GM10248 (cell line): Measurements from ENCODE around the gene EOLA1.

ENCODE experiments used
- CTCF ChIA-PET: fragments of 300-600 bp; sonication (Branson Sonifier 250); formaldehyde crosslinking; extraction: SDS; loops from one replicate; lab custom pipeline; 2021; ENCODE audit warnings: antibody characterized with exemption; lab: Yijun Ruan, JAX
- POLR2A ChIA-PET: fragments of 350-650 bp; sonication (Branson Sonifier 250); formaldehyde crosslinking; extraction: SDS; loops from one replicate; lab custom pipeline; 2020; ENCODE audit warnings: antibody characterized with exemption; lab: Yijun Ruan, JAX
- DNase-seq: peaks from one replicate; pipeline ENCODE4 v3.0.0; 2012; ENCODE audit errors: extremely low spot score
- TF ChIP-seq, protein P1 (sequence below): IDR thresholded peaks from 2 replicates; pipeline ENCODE4 v1.5.1; 2012; ENCODE audit warnings: mild to moderate bottlenecking, low read depth; ENCODE audit errors: extremely low read depth, missing control alignments, control extremely low read depth

The EOLA1 gene

DNA sequence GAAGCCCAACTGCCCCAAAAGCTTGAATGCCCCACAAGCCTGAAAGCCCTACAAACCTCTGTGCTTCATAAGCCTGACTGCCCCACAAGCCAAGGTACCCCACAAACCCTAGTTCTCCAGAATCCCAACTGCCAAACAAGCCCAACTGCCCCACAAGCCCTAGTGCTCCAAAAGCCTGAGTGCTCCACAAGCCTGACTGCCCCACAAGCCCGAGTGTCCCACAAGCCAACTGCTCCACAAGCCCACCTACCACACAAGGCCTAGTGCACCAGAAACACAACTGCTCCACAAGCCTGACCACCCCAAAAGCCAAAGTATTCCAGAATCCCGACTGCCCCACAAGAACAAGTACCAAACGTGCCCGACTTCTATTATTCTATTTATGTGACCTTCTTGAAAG, 22.5 kb downstream of the EOLA1 start:
- POLR2A ChIA-PET = no interaction called here
- CTCF ChIA-PET = no interaction called here
- DNase-seq = no peak
- TF ChIP-seq, protein P1, sequence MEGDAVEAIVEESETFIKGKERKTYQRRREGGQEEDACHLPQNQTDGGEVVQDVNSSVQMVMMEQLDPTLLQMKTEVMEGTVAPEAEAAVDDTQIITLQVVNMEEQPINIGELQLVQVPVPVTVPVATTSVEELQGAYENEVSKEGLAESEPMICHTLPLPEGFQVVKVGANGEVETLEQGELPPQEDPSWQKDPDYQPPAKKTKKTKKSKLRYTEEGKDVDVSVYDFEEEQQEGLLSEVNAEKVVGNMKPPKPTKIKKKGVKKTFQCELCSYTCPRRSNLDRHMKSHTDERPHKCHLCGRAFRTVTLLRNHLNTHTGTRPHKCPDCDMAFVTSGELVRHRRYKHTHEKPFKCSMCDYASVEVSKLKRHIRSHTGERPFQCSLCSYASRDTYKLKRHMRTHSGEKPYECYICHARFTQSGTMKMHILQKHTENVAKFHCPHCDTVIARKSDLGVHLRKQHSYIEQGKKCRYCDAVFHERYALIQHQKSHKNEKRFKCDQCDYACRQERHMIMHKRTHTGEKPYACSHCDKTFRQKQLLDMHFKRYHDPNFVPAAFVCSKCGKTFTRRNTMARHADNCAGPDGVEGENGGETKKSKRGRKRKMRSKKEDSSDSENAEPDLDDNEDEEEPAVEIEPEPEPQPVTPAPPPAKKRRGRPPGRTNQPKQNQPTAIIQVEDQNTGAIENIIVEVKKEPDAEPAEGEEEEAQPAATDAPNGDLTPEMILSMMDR = no peak

DNA sequence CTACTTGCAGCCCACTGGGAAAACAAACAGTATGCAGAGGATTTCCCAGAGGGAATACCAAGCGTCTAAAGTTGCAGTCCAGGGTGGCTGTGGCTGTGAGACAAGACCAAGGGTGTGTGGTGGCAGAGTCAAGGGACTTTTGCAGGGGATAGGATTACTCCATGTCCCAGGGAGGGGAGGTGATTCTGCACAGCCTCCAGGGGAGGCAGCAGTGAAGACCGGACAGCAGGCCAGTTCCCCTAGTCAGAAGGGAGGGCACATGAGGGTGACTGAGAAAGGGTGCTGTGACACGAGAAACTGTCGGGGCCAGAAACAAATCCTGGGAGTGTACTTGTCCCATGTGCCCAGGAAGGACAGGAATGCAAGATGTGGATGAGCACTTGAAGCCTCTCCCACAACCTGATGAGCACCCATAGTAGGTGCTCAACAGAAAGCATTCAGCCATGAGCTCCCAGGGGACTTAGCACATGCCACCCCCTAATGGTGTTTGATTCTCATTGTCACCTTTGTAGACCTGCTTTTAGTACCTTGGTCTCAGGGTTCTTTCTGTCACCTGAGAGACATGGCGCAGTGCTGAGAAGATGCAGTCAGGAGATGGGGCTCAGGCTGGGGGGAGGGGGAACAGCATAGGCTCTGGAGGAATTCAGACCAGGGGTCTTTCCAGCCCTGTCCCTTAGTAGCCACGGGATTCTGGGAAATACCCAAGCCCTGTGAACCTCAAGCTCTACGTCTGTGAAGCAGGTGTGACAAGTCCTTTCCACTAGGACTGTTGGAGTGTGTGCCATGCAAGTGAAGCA, 27.0 kb downstream of the EOLA1 start:
- DNase-seq = no peak
- ChIA-PET CTCF (no interaction called here), POLR2A (no interaction called here)
- TF ChIP-seq, protein P1 = no peak

DNA sequence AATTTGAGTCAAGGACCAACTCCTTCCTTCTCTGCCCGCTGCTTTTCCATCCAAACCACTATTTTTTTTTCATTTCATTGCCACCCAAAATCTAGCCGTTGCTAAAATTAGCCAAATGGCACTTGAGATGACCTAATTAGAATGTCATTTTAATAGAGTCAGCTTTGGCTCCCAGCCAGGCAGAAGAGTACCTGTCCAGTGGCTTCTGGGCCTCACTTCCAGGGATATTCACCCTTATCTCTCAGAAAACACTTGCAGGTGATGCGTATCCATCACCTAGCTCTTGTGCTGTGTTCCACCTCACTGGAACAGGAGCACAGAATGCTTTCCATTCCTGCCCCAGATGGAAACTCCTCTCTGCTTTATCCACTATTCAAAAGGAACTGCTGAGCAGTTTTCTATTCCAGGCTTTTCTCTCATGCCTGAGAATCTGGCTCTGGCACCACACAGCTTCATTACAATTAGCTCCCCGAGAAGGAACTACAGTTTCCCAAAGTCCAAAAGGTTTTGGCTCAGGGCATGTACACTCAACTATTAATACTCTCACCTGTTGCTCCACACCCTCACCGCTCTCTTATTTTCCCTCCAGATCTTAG, 28.0 kb downstream of the EOLA1 start:
- ChIA-PET CTCF (no interaction called here), POLR2A (interaction anchor here (2.0 kb wide), 1 partner anchor 28 kb away, joined by 9 read pairs; the partner anchor contains the start of gene EOLA1)
- DNase-seq = no peak
- TF ChIP-seq, protein P1 = no peak

DNA sequence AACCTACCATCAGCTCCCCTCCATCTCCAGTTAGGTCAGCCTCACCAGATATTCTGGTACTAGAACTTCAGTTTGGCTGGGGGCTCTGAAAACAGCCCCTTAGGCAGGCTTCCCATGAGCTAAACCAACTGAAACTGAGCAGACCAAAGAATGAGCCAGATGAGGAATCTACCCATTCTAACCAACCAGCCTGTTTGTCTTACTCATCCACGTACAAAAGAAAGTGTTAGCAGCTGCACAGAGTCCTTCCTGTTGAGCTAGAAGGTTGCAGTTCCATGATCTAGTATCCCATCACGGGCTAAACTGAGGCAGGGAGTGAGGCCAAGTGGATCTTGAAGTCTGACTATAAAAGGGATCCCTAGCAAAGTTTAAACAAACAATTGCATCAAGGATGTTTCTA, 29.0 kb downstream of the EOLA1 start:
- ChIA-PET POLR2A (interaction anchor here (2.0 kb wide), 1 partner anchor 29 kb away, joined by 9 read pairs; the partner anchor contains the start of gene EOLA1), CTCF (interaction anchor here (1.1 kb wide), 1 partner anchor 1436 kb away, joined by 3 read pairs; no protein-coding TSS in a partner anchor)
- TF ChIP-seq, protein P1 = no peak
- no peak for DNase-seq

DNA sequence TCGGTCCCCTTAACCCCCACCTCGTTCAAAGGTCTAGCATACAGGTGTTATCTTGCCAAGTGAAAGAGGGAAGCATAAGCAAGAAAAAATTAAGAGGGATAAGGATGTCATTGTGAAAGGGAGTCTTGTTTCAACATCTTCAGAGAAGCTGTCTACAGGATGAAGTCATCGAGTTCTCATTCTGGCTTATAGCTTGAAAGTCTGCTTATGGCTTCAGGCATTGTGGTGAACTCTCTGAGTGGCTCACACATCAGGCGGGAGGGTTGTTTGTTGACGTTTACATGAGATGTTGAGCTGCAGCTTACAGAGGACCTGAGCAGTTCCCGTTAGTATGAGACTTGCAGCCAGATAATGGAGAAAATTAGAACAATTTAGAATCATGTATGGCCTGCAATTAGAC, 29.9 kb downstream of the EOLA1 start:
- POLR2A ChIA-PET = no interaction called here
- no peak for DNase-seq
- CTCF ChIA-PET = no interaction called here
- TF ChIP-seq, protein P1 = no peak

DNA sequence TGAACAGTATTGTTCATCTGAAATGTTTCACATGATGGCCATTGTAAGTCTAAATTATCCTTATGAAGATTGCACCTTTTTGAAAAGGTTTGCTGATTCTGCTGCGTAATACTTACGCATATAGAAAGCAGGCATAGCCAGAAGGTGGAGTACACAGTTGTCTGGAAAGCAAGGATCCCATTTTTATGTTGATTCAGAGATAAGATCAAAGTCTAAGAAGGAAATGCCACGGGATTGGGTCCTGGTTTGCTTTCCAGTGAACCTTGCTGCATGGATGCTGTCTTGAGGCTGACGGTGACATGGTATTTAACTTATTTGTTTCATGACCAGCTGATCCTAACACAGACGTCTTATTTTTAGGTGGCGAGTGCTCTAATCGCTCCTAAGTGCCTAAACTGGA, 31.0 kb downstream of the EOLA1 start:
- no peak for DNase-seq
- TF ChIP-seq, protein P1 = no peak
- POLR2A ChIA-PET = no interaction called here
- CTCF ChIA-PET = interaction anchor here (1.1 to 1.4 kb wide), 2 partner anchors 43 to 60 kb away, joined by 3 read pairs; no protein-coding TSS in a partner anchor
